H1 (cell line): ENCODE data around the gene ADGRL2. TPM values are rescaled to one million over a fixed set of nuclear protein-coding genes. Genes with fewer than 3 reads are reported as not detected.

Experiments used
- BCL11A ChIP-seq, 2 experiments: IDR thresholded peaks; one replicate each; pipeline ENCODE4 v1.6.1; 2011; ENCODE audit warnings: low read depth in 2 of 2, low read length in 2 of 2, mild to moderate bottlenecking in 2 of 2
- CHD7 ChIP-seq: fragments of 300-600 bp; sonication (generic); IDR thresholded peaks from 2 replicates; pipeline ENCODE4 v1.7.1; 2012; ENCODE audit warnings: low read length, moderate library complexity, mild to moderate bottlenecking, inconsistent platforms; ENCODE audit not compliant: insufficient replicate concordance
- FOSL1 ChIP-seq: IDR thresholded peaks from 2 replicates; pipeline ENCODE4 v1.6.1; 2011; ENCODE audit warnings: mild to moderate bottlenecking, low read depth, low read length, moderate library complexity; ENCODE audit not compliant: insufficient read depth
- SP1 ChIP-seq: IDR thresholded peaks from 2 replicates; pipeline ENCODE4 v1.6.1; 2011; ENCODE audit warnings: low read depth, low read length
- polyA plus RNA-seq, 7 experiments: library from polyadenylated mRNA; depleted of rRNA in 3 of 7; stranded (reverse) in 5 of 7; unstranded in 2 of 7; fragments of >200 nt in 5 of 7; fragments of 200-250 nt in 2 of 7; gene quantifications; 1 replicate in 5 of 7; 2 replicates in 1 of 7; 4 replicates in 1 of 7; pipeline versions ENCODE4 v1.2.1 to v1.2.3, GENCODE V29; 2011 to 2013; ENCODE audit warnings: missing spikeins in 2 of 7, mixed read lengths in 2 of 7
- total RNA-seq: library from RNA; stranded (reverse); fragmentation: NEBNext Ultra II Directional; extraction: Animal tissue kit (Norgen Biotek cat#: 25700); gene quantifications from 2 replicates; pipeline ENCODE4 v1.2.1, GENCODE V29; 2021

Gene ADGRL2
- total and polyA plus RNA-seq, 2 of the 8 experiments (the other 6 are each of a cell fraction or from before 2014, with no cell fraction given): 113 to 124 TPM

- TF ChIP-seq CHD7: no peak
- no peak for TF ChIP-seq FOSL1
- no peak for TF ChIP-seq SP1
- TF ChIP-seq BCL11A (IDR thresholded peaks at IDR 0.05; ENCODE audit: low read depth in 2 of 2, low read length in 2 of 2): no peak
Measured at GRCh38 chr1:81832573-81832972, 31.8 kb downstream of the ADGRL2 start (continued).
